HEK293T (cell line): ENCODE data around the gene CDH19.
"Not testable (repeated sequence)": the region's sequence is repeated elsewhere in the genome, so short reads cannot be mapped to it uniquely, and the experiment has no call there.

Source experiments
- CTCF ChIA-PET: fragments of 350-600 bp; formaldehyde crosslinking; extraction: SDS; loops from one replicate; lab custom pipeline; 2021; ENCODE audit warnings: antibody characterized with exemption, inconsistent platforms; lab: Yijun Ruan, JAX
- POLR2A ChIA-PET: fragments of 350-600 bp; formaldehyde crosslinking; extraction: SDS; loops from one replicate; lab custom pipeline; 2020; ENCODE audit warnings: antibody characterized with exemption, inconsistent platforms; lab: Yijun Ruan, JAX
- DNase-seq: peaks from one replicate; pipeline ENCODE4 v3.0.0; 2012; ENCODE audit warnings: mixed read lengths; ENCODE audit errors: extremely low spot score
- ARNT ChIP-seq: fragments of 450-650 bp; IDR thresholded peaks from 2 replicates; pipeline ENCODE4 v1.6.1; 2017; ENCODE audit warnings: mild to moderate bottlenecking
- BHLHE40 ChIP-seq: fragments of 450-650 bp; IDR thresholded peaks from 2 replicates; pipeline ENCODE4 v1.6.1; 2016; ENCODE audit warnings: mild to moderate bottlenecking, moderate library complexity, borderline replicate concordance
- CTBP1 ChIP-seq: fragments of 450-650 bp; IDR thresholded peaks from 2 replicates; pipeline ENCODE4 v1.6.1; 2016; ENCODE audit warnings: borderline replicate concordance
- ELF4 ChIP-seq: fragments of 450-650 bp; IDR thresholded peaks from 2 replicates; pipeline ENCODE4 v1.6.1; 2017; ENCODE audit warnings: antibody characterized with exemption
- FOXA1 ChIP-seq: fragments of 450-650 bp; IDR thresholded peaks from 2 replicates; pipeline ENCODE4 v1.6.1; 2016; ENCODE audit warnings: mild to moderate bottlenecking
- FOXK2 ChIP-seq: fragments of 450-650 bp; IDR thresholded peaks from 2 replicates; pipeline ENCODE4 v1.6.1; 2016; ENCODE audit warnings: mild to moderate bottlenecking
- FOXM1 ChIP-seq: fragments of 450-650 bp; IDR thresholded peaks from 2 replicates; pipeline ENCODE4 v1.6.1; 2017; ENCODE audit warnings: mild to moderate bottlenecking, borderline replicate concordance
- HDGF ChIP-seq: fragments of 450-650 bp; IDR thresholded peaks from 2 replicates; pipeline ENCODE4 v1.6.1; 2017; ENCODE audit warnings: antibody characterized with exemption, borderline replicate concordance
- L3MBTL2 ChIP-seq: fragments of 450-650 bp; conservative IDR thresholded peaks from 2 replicates; pipeline ENCODE4 v1.6.1; 2016; ENCODE audit warnings: mild to moderate bottlenecking
- LEF1 ChIP-seq: fragments of 450-650 bp; IDR thresholded peaks from 2 replicates; pipeline ENCODE4 v1.6.1; 2017; ENCODE audit warnings: mild to moderate bottlenecking, borderline replicate concordance
- NFRKB ChIP-seq: fragments of 450-650 bp; IDR thresholded peaks from 2 replicates; pipeline ENCODE4 v1.6.1; 2016; ENCODE audit warnings: mild to moderate bottlenecking, moderate library complexity
- SP1 ChIP-seq: fragments of 450-650 bp; IDR thresholded peaks from 2 replicates; pipeline ENCODE4 v1.6.1; 2017
- SUZ12 ChIP-seq: fragments of 450-650 bp; IDR thresholded peaks from 2 replicates; pipeline ENCODE4 v1.6.1; 2016; ENCODE audit warnings: mild to moderate bottlenecking
- TARDBP ChIP-seq: fragments of 450-650 bp; IDR thresholded peaks from 2 replicates; pipeline ENCODE4 v1.6.1; 2016
- ZNF384 ChIP-seq: fragments of 450-650 bp; IDR thresholded peaks from 2 replicates; pipeline ENCODE4 v1.6.1; 2016
- TF ChIP-seq, protein P1 (sequence below): fragments of 450-650 bp; IDR thresholded peaks from 2 replicates; pipeline ENCODE4 v1.6.1; 2016

CDH19 gene

DNA sequence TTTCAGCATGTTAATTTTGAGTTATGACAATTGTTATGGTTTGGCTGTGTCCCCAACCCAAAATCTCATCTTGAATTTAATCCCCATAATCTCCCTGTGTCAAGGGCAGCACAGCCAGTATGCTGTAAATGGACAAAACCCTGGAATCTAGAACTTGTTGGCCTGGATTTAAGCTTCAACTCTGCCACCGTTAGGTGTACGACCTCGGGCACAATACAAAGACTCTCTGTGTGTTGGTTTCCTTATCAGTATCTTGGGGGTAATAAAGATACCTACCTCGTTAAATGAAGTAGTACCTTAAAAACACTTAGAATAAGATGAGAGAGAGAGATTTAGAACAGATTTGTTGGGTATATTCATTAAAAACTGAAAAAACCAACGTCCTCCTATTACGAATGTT lies 106.5 kb downstream of the CDH19 start:
- no peak for DNase-seq
- ChIA-PET CTCF (no interaction called here), POLR2A (no interaction called here)
- TF ChIP-seq NFRKB (no peak), ARNT (no peak), ELF4 (no peak), CTBP1 (no peak), FOXA1 (no peak), ZNF384 (no peak), FOXK2 (no peak), LEF1 (no peak), FOXM1 (no peak), SP1 (no peak), TARDBP (no peak), L3MBTL2 (no peak)

DNA sequence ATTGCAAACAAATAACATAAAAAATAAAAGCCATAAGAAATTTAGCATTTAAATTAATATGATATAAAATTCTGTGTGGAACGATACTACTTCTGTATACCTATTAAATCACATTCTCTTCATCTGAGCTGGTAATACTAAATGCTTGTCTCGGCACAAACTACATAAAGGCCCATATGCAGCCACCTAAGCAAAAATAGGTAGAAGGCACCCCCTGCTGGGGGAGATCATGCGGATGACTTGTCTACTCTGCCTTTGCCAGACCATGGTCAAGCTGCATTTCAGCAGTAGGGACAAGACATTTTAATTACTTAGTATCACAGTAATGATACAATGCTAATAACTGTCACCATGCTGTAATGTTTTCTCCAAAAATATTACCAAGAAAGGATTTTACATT lies 108.0 kb downstream of the CDH19 start:
- POLR2A ChIA-PET: no interaction called here
- peak; percentile 5 for DNase-seq
- CTCF ChIA-PET: interaction anchor here (0.6 kb wide), 1 partner anchor 118 kb away, joined by 3 read pairs; no protein-coding TSS in a partner anchor
- TF ChIP-seq LEF1 (no peak), L3MBTL2 (no peak)

DNA sequence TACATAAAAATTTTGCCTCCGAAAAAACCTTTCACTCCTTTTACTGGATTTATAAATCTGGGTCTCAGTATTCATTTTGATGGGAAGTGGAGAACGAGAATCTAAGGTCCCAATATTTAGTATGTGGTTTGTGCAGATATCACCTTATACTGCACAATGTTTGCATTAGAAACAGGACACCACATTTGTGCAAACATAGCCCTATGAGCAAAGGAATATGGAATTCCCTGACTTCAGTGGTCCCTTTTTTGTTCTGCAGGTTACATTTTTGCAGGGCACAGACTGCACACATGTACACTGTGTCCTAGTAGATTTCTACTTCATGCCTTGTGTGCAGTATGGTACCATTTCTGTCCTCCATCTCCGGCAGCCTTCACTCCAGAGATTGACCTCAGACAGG lies 130.0 kb downstream of the CDH19 start:
- POLR2A ChIA-PET: no interaction called here
- CTCF ChIA-PET: no interaction called here
- no peak for DNase-seq
- TF ChIP-seq ELF4 (no peak), NFRKB (no peak), LEF1 (no peak), CTBP1 (no peak), L3MBTL2 (no peak), SUZ12 (no peak), SP1 (no peak), ARNT (no peak), FOXM1 (no peak), TARDBP (no peak), ZNF384 (no peak), FOXA1 (no peak), FOXK2 (no peak), HDGF (no peak), BHLHE40 (no peak)
- TF ChIP-seq, protein P1, sequence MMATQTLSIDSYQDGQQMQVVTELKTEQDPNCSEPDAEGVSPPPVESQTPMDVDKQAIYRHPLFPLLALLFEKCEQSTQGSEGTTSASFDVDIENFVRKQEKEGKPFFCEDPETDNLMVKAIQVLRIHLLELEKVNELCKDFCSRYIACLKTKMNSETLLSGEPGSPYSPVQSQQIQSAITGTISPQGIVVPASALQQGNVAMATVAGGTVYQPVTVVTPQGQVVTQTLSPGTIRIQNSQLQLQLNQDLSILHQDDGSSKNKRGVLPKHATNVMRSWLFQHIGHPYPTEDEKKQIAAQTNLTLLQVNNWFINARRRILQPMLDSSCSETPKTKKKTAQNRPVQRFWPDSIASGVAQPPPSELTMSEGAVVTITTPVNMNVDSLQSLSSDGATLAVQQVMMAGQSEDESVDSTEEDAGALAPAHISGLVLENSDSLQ: no peak

DNA sequence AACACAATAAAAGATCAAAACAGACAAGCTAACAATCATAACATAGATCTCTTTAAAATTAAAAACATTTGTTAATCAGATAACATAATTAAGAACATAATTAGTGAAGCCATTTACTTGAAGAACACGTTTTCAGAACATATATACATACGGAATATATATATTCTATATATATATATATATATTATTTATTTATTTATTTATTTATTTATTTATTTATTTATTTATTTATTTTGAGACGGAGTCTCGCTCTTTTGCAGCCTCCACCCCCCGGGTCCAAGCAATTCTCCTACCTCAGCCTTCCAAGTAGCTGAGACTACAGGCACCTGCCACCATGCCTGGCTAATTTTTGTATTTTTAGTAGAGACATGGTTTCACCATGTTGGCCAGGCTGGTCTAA lies 137.7 kb downstream of the CDH19 start:
- CTCF ChIA-PET, DNase-seq, POLR2A ChIA-PET: not testable (repeated sequence)

DNA sequence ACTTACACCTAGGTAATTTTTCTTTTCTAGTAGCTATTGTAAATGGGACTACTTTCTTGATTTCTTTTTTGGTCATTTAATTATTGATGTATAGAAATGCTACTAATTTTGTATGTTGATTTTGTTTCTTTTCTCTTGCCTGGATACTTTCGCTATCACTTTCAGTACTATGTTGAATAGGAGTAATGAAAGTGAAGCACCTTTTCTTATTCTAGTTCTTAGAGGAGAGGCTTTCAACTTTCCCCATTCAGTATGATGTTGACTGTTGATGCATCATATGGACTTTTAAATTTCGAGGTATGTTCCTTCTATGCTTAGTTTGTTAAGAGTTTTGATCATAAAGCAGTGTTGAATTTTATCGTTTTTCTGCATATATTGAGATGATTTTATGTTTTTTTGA lies 142.5 kb downstream of the CDH19 start:
- ChIA-PET POLR2A (no interaction called here), CTCF (no interaction called here)
- TF ChIP-seq, protein P1: no peak
- TF ChIP-seq CTBP1 (no peak), TARDBP (no peak), ELF4 (no peak), FOXM1 (no peak), SP1 (no peak), ARNT (no peak), FOXA1 (no peak), HDGF (no peak), SUZ12 (no peak), BHLHE40 (no peak), FOXK2 (no peak), L3MBTL2 (no peak), ZNF384 (no peak), LEF1 (no peak), NFRKB (no peak)
- DNase-seq: no peak

DNA sequence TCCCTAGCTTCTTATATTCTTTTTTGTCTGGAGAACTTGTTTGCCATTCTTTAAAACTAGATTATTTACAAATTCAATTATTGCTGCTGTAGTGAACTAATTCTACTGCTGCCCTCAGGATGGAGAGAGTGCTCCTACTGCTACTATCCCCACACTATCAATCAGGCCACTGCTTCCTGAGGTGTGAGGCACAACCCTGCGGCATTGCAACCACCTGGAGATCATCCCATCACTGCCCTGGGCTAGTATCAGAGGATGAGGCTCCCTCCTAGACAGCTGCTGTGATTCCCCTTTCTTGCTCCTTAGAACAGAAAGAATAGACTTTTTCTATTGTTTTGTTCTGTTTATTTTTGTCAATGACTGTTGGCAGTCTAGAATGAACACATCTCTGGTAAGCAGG lies 146.6 kb downstream of the CDH19 start:
- POLR2A ChIA-PET: no interaction called here
- TF ChIP-seq, protein P1: no peak
- TF ChIP-seq TARDBP (no peak), SUZ12 (no peak), NFRKB (no peak), BHLHE40 (no peak), CTBP1 (no peak), ELF4 (no peak), FOXM1 (no peak), FOXA1 (no peak), LEF1 (no peak), SP1 (no peak), L3MBTL2 (no peak), FOXK2 (no peak), HDGF (no peak), ZNF384 (no peak), ARNT (no peak)
- CTCF ChIA-PET: no interaction called here

More for the DNA sequence above, 146.6 kb downstream of the CDH19 start:
- DNase-seq: no peak
